ENCODE data around the gene TRAM2.

The TRAM2 gene

GRCh38 chr6:52514514-52514913 is 62.3 kb downstream of the TRAM2 start:
- TF ChIP-seq GATA2 (IDR thresholded peaks at IDR 0.05; ENCODE audit: low read depth, low read length) (no peak), GATA3 (IDR thresholded peaks at IDR 0.05; ENCODE audit: low read depth, low read length) (no peak)

GRCh38 chr6:52513896-52514295 is 63.0 kb downstream of the TRAM2 start:
- TF ChIP-seq GATA2 (IDR thresholded peaks at IDR 0.05; ENCODE audit: low read depth, low read length) (no peak), GATA3 (IDR thresholded peaks at IDR 0.05; ENCODE audit: low read depth, low read length) (no peak)

DNA sequence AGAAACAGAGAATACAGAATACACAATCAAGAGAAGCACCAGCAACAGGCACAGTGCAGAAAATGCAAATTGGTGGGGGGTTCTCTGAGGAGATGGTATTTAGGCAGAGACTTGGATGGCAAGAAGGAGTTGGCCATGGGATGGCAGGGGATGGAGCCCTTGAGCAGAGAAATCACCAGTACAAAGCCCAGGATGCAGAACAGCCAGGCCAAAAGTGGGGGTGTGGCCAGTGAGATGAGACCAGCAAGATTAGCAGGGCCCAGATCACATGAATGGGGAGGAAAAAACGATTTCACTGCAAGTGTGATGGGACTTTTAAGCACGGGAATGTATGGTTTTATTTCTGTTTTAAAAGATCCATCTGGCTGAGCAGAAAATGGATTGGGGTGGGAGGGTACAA is 63.4 kb downstream of the TRAM2 start:
- TF ChIP-seq GATA3 (IDR thresholded peaks at IDR 0.05; ENCODE audit: low read depth, low read length) (no peak), GATA2 (IDR thresholded peaks at IDR 0.05; ENCODE audit: low read depth, low read length) (no peak)

GRCh38 chr6:52512199-52512598 is 64.7 kb downstream of the TRAM2 start:
- TF ChIP-seq GATA2 (IDR thresholded peaks at IDR 0.05; ENCODE audit: low read depth, low read length) (no peak), GATA3 (IDR thresholded peaks at IDR 0.05; ENCODE audit: low read depth, low read length) (no peak)

DNA sequence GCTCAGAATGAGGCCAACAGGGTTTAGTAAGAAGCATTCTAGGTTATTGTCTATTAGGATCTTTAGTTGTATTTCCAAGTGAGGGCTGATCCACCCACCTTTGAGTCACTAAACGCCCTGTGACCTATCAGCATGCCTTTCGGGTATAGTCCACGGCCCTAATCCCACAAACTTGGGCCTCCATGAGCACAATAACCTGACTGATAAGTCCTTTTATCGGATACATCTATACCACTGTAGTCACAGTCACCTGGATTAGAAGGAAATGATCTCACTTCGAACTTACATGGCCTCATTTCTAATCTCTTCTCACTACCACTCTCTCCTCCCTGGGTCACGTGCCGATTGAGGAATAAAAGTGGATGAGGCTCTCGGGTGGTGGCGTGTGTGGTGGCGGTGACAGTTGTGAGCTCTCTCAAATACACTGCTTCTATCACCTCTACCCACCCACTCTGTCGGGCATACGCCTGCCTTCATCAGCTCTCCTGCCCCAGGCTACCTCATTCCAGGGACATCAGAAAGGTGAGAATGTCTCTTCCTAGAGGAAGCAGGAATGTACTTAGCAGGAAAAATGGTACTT is 65.2 kb downstream of the TRAM2 start:
- no peak for TF ChIP-seq GATA3 (IDR thresholded peaks at IDR 0.05; ENCODE audit: low read depth, low read length)
- TF ChIP-seq GATA2 (IDR thresholded peaks at IDR 0.05; ENCODE audit: low read depth, low read length), result no peak

GRCh38 chr6:52511163-52511562 is 65.7 kb downstream of the TRAM2 start:
- TF ChIP-seq GATA2 (IDR thresholded peaks at IDR 0.05; ENCODE audit: low read depth, low read length) (no peak), GATA3 (IDR thresholded peaks at IDR 0.05; ENCODE audit: low read depth, low read length) (no peak)

- TF ChIP-seq GATA3 (IDR thresholded peaks at IDR 0.05; ENCODE audit: low read depth, low read length) (no peak), GATA2 (IDR thresholded peaks at IDR 0.05; ENCODE audit: low read depth, low read length) (no peak)
These were observed 66.7 kb downstream of the TRAM2 start for GRCh38 chr6:52510213-52510562.

DNA sequence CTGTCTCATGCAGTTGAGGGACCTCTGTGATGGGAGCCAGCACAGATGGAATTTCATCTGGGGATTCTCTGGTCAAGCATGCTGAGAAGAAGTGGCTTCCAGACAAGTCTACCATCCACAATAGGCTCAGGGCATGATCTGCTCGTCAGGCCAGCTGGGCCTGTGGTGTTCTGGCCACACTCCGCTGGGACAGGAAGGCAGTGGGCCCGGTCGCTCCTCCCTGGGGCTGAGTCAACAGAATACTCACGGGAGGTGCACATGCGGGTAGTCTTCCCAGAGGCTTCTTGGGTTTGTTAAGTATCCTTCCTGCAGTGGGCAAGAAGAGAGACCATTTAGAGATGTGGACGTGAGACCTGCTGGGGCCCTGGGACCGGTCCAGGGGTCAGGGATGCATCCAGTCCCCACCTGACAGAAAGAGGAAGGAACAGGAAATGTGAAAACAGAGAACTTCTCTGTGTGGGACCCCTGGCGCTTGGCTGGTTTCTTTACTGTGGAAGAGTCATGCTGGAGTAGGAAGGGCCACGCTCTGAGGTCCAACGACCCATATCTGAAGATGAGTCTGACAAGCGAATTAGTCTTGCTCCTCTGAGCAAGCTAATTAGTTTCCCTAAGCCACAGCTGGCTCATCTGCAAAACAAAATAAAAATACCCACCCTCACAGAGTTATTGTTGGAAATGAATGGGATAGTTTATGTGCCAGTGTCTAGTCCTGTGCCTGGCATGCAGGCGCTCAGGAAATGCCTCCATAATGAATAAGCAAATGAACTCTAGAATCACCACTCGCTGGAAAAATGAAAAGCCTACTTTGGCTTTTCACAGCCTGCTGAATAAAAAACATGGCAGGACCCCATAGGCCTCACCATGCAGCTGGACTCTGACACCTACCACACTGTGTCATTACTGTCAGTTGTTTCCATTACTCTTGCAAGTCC is 67.3 kb downstream of the TRAM2 start:
- TF ChIP-seq GATA2 (IDR thresholded peaks at IDR 0.05; ENCODE audit: low read depth, low read length), result no peak
- TF ChIP-seq GATA3 (IDR thresholded peaks at IDR 0.05; ENCODE audit: low read depth, low read length), result no peak

GRCh38 chr6:52508261-52508739 is 68.6 kb downstream of the TRAM2 start:
- TF ChIP-seq GATA2 (IDR thresholded peaks at IDR 0.05; ENCODE audit: low read depth, low read length), result no peak
- no peak for TF ChIP-seq GATA3 (IDR thresholded peaks at IDR 0.05; ENCODE audit: low read depth, low read length)

- TF ChIP-seq GATA2 (IDR thresholded peaks at IDR 0.05; ENCODE audit: low read depth, low read length) (no peak), GATA3 (IDR thresholded peaks at IDR 0.05; ENCODE audit: low read depth, low read length) (no peak)
These were observed 69.2 kb downstream of the TRAM2 start for GRCh38 chr6:52507557-52508260.

GRCh38 chr6:52506476-52506875 is 70.4 kb downstream of the TRAM2 start:
- TF ChIP-seq GATA3 (IDR thresholded peaks at IDR 0.05; ENCODE audit: low read depth, low read length) (no peak), GATA2 (IDR thresholded peaks at IDR 0.05; ENCODE audit: low read depth, low read length) (no peak)

GRCh38 chr6:52505726-52506409 is 71.0 kb downstream of the TRAM2 start:
- no peak for TF ChIP-seq GATA3 (IDR thresholded peaks at IDR 0.05; ENCODE audit: low read depth, low read length)
- no peak for TF ChIP-seq GATA2 (IDR thresholded peaks at IDR 0.05; ENCODE audit: low read depth, low read length)

GRCh38 chr6:52504782-52505136 is 72.1 kb downstream of the TRAM2 start:
- TF ChIP-seq GATA2 (IDR thresholded peaks at IDR 0.05; ENCODE audit: low read depth, low read length) (no peak), GATA3 (IDR thresholded peaks at IDR 0.05; ENCODE audit: low read depth, low read length) (no peak)

Measured in SH-SY5Y (cell line).